Tibial nerve (tissue), 4 donors: ENCODE data around the gene CUEDC1. TPM values are rescaled to one million over a fixed set of nuclear protein-coding genes. Genes with fewer than 3 reads are reported as not detected.
"Not testable (repeated sequence)": the region's sequence is repeated elsewhere in the genome, so short reads cannot be mapped to it uniquely, and the experiment has no call there.

Experiments
- DNase-seq, 2 donors: peaks; one replicate each; pipeline ENCODE4 v3.0.0-alpha.2; 2019; ENCODE audit warnings: low spot score in 2 of 2
- H3K27ac ChIP-seq, 4 donors: fragments of 200-600 bp; sonication (generic) in 3 of 4; one replicate each; pipeline ENCODE4 v1.5.1; 2017 to 2019; ENCODE audit warnings: mild to moderate bottlenecking in 1 of 4
- H3K27me3 ChIP-seq, 2 donors: fragments of 200-600 bp; sonication (generic) in 1 of 2; one replicate each; pipeline versions ENCODE4 v1.5.1 to v1.6.0; 2017 to 2019
- H3K36me3 ChIP-seq, 3 donors: fragments of 200-600 bp; sonication (generic); one replicate each; pipeline ENCODE4 v1.5.1; 2018 to 2019
- H3K4me1 ChIP-seq, 4 donors: fragments of 200-600 bp; sonication (generic) in 3 of 4; one replicate each; pipeline ENCODE4 v1.5.1; 2017 to 2019
- H3K4me3 ChIP-seq, 4 donors: fragments of 200-600 bp; sonication (generic) in 3 of 4; one replicate each; pipeline ENCODE4 v1.5.1; 2017 to 2019; ENCODE audit warnings: mild to moderate bottlenecking in 1 of 4, moderate library complexity in 1 of 4
- H3K9me3 ChIP-seq, 4 donors: fragments of 200-600 bp; sonication (generic) in 3 of 4; one replicate each; pipeline ENCODE4 v1.5.1; 2017 to 2019
- CTCF ChIP-seq, 5 experiments: fragments of 200-600 bp in 3 of 5; fragments of 450-650 bp in 2 of 5; sonication (generic) in 3 of 5; IDR thresholded peaks; one replicate each; pipeline ENCODE4 v1.5.1; 2016 to 2019; ENCODE audit warnings: antibody characterized with exemption in 5 of 5, mild to moderate bottlenecking in 3 of 5, moderate library complexity in 2 of 5
- EP300 ChIP-seq, 2 donors: sonication (generic); formaldehyde crosslinking; IDR thresholded peaks; one replicate each; pipeline ENCODE4 v1.6.1; 2017; ENCODE audit warnings: antibody characterized with exemption in 2 of 2, mild to moderate bottlenecking in 1 of 2
- POLR2A ChIP-seq, 2 donors: fragments of 450-650 bp; IDR thresholded peaks; one replicate each; pipeline ENCODE4 v1.6.1; 2017; ENCODE audit warnings: antibody characterized with exemption in 2 of 2, mild to moderate bottlenecking in 2 of 2, moderate library complexity in 2 of 2
- WGBS, 2 donors: methylation state at CpG; one replicate each; pipeline ENCODE4 v1.1.5; 2018; 5-methylcytosine and 5-hydroxymethylcytosine counted together
- total RNA-seq, 4 donors: library from RNA; depleted of rRNA; stranded (reverse); fragments of >200 nt; gene quantifications; one replicate each; pipeline ENCODE4 v1.1.0, GENCODE V29; 2016

CUEDC1 gene
- total RNA-seq, 4 donors from 2014 or later: 32.1 to 55.5 (median 38.8) TPM

DNA sequence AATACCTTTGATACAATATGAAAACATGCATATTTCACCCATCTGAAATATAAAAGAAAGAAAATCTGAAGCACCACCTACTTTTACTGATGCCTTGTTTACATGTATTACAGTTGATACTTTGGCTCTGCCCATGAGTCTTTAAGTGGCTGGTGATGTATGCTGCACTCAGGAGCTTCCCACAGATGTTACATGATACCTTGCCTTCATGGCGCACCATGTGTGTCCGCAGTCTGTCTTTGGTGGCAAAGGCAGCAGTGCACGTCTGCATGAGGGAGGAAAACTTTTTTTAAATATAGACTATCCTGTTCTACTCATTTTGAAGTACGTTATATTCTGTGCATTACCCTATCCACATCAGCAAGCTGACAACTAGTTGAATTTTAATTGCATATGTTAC, 25.3 kb upstream of the CUEDC1 start:
- Histone ChIP-seq H3K27ac (no peak overlapping the region), H3K36me3 (peaks cover 2 to 58% (median 12%) of the 10 kb centered on the region in 3 donors), H3K4me1 (peaks cover 0 to 53% (median 38%) of the 10 kb centered on the region in 4 donors), H3K9me3 (no peaks in the 10 kb centered on the region), H3K4me3 (no peak overlapping the region), H3K27me3 (no peaks in the 10 kb centered on the region)
- WGBS, 2 donors: 79 to 84% methylated on average over 4 of the region's 4 CpGs
- DNase-seq: no peak
- TF ChIP-seq EP300 (IDR thresholded peaks at IDR 0.05) (no peak), POLR2A (IDR thresholded peaks at IDR 0.05) (no peak), CTCF (IDR thresholded peaks at IDR 0.05) (no peak)

DNA sequence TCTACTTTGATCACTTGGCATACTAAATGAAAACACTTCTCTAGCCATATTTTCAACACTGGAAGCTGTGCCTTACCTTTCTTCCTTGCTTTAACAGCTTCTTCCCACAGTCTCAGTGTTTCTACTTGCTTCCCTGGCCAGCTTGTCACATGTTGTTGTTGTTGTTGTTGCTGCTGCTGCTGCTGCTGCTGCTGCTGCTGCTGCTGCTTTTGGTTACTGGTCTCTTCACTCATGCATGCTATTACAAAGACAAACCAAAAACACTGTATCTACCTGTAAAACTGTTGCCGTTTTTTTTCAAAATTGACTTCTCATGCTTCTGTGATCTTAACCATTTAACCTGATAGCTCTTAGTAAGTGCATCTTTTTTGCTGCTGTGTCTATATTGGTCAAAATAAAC, 23.9 kb upstream of the CUEDC1 start:
- no peak for DNase-seq
- H3K4me3 ChIP-seq: no peak overlapping the region
- H3K36me3 ChIP-seq: peaks cover 2 to 72% (median 12%) of the 10 kb centered on the region in 3 donors
- no peaks in the 10 kb centered on the region for H3K27me3 ChIP-seq
- TF ChIP-seq EP300 (IDR thresholded peaks at IDR 0.05): no peak
- TF ChIP-seq CTCF (IDR thresholded peaks at IDR 0.05): no peak
- no peak for TF ChIP-seq POLR2A (IDR thresholded peaks at IDR 0.05)
- WGBS, 2 donors: 37 to 83% methylated on average over 1 of the region's 1 CpG
- no peaks in the 10 kb centered on the region for H3K9me3 ChIP-seq
- H3K27ac ChIP-seq: no peak overlapping the region
- H3K4me1 ChIP-seq: peaks cover 0 to 48% (median 26%) of the 10 kb centered on the region in 4 donors

GRCh38 chr17:57976594-57976993, 21.4 kb upstream of the CUEDC1 start:
- Histone ChIP-seq H3K36me3 (peaks cover 2 to 93% (median 12%) of the 10 kb centered on the region in 3 donors), H3K27me3 (no peaks in the 10 kb centered on the region), H3K4me3 (no peak overlapping the region), H3K9me3 (no peaks in the 10 kb centered on the region), H3K27ac (no peak overlapping the region), H3K4me1 (peaks cover 0 to 26% (median 3%) of the 10 kb centered on the region in 4 donors)
- TF ChIP-seq POLR2A (IDR thresholded peaks at IDR 0.05) (no peak), CTCF (IDR thresholded peaks at IDR 0.05) (no peak), EP300 (IDR thresholded peaks at IDR 0.05) (no peak)
- 52 to 72% methylated on average over 3 of the region's 3 CpGs for WGBS, 2 donors
- no peak for DNase-seq

GRCh38 chr17:57975044-57975443, 19.8 kb upstream of the CUEDC1 start:
- H3K4me3 ChIP-seq: no peak overlapping the region

GRCh38 chr17:57974053-57974824, 19.0 kb upstream of the CUEDC1 start:
- Histone ChIP-seq H3K4me1 (peaks cover 0 to 22% (median 1%) of the 10 kb centered on the region in 4 donors), H3K36me3 (peaks cover 2 to 83% (median 12%) of the 10 kb centered on the region in 3 donors)
- H3K4me3 ChIP-seq, H3K27me3 ChIP-seq, H3K27ac ChIP-seq, H3K9me3 ChIP-seq, DNase-seq: not testable (repeated sequence)
- WGBS, 2 donors: 83 to 84% methylated on average over 4 of the region's 4 CpGs

More at GRCh38 chr17:57975044-57975443, 19.8 kb upstream of the CUEDC1 start:
- no peak for TF ChIP-seq EP300 (IDR thresholded peaks at IDR 0.05)
- no peak for TF ChIP-seq CTCF (IDR thresholded peaks at IDR 0.05)
- no peak for TF ChIP-seq POLR2A (IDR thresholded peaks at IDR 0.05)
- peaks cover 0 to 22% (median 1%) of the 10 kb centered on the region in 4 donors for H3K4me1 ChIP-seq
- no peaks in the 10 kb centered on the region for H3K9me3 ChIP-seq
- 27 to 32% methylated on average over 1 of the region's 1 CpG for WGBS, 2 donors
- H3K27me3 ChIP-seq: no peaks in the 10 kb centered on the region
- no peak for DNase-seq
- peak overlapping the region in 1 of 4 donors; percentile 23 for H3K27ac ChIP-seq
- H3K36me3 ChIP-seq: peaks cover 2 to 91% (median 12%) of the 10 kb centered on the region in 3 donors
